Measurements from ENCODE around the gene PSMC3IP.
A peak's percentile ranks its signal among the peaks of the same experiment; 100 is the strongest.
"Not testable (repeated sequence)": the region's sequence is repeated elsewhere in the genome, so short reads cannot be mapped to it uniquely, and the experiment has no call there.

PSMC3IP gene

DNA sequence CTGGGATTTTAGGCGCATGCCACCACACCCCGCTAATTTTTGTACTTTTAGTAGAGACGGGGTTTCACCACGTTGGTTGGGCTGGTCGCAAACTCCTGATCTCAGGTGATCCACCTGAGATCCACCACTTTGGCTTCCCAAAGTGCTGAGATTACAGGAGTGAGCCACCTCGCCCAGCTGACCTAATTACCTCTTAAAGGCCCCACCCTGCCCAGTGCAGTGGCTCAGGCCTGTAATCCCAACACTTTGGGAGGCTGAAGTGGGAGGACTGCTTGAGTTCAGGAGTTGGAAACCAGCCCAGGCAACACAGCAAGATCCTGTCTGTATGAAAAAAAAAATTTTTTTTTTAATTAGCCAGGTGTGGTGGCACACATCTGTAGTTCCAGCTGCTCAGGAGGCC is 18.5 kb downstream of the PSMC3IP start:
- no peak for DNase-seq

DNA sequence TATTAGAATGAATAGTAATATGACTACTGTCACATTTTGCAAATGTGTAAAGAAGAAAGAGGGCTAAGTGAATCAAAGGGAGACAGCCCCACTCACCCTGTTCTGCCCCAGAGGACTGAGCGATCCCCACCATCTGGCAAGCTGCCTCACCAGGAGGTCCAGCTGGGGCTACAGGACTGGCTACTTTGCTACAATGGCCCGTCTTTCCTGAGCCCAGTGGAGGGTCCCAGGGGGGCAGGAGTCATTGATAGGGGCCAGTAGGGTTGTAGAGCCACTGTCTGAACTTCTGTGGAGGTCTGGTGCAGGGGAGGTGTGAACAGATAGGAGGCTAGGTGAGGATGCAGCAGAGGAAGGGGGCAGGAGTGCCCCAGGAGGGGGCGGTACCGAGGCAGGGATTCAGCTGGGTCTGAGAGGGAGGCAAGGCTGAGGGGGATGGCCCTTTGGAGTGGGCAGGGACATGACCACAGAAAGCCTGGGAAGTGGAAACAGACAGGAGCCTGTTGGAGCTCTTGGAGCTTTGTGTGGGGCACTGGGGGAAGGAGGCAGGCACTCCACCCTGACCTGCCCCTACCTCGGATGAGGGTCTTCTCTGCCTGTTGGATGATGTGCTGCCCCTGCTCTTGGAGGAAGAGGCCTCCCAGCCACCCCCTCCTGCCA is 21.4 kb downstream of the PSMC3IP start:
- not testable (repeated sequence) for DNase-seq

DNA sequence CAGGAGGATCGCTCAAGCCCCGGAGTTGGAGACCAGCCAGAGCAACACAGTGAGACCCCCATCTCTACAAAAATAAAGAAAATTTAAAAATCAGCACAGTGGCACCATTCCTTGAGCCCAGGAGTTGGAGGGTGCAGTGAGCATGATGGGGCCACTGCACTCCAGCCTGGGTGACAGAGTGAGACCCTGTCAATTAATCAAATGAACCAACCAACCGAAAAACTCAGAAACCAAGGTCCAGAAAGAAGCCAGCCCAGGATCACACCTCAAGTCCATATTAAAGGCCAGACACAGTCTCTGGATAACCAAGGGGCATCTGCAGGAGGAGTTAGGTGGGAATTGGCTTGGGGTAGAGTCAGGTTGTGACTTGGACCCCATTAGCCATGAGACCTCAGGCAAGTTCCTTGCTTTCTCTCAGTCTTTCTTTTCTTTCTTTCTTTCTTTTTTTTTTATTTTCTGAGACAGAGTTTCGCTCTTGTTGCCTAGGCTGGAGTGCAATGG is 22.4 kb downstream of the PSMC3IP start:
- DNase-seq: no peak

DNA sequence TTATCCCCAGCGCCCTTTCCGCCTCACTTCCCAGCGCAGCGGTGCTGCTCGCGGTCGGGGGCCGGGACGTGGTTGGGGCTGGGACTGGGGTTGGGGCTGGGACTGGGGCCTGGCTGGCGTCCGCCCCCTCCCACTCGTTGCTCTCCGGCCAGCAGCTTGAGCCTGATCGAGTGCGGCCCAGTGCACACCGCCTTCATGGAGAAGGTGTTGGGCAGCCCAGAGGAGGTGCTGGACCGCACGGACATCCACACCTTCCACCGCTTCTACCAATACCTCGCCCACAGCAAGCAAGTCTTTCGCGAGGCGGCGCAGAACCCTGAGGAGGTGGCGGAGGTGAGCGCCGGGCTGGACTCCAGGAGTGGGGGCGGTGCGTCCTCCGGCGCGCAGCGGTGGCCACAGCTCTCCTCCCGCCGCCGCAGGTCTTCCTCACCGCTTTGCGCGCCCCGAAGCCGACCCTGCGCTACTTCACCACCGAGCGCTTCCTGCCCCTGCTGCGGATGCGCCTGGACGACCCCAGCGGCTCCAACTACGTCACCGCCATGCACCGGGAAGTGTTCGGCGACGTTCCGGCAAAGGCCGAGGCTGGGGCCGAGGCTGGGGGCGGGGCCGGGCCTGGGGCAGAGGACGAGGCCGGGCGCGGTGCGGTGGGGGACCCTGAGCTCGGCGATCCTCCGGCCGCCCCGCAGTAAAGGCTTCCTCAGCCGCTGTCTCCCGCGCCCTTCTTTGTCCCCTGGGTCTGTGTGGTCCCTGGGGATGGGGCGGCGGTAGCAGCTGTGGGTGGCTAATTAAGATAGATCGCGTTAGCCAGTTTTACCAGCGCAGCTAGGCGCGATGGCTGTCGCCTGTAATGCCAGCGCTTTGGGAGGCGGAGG is 23.0 kb downstream of the PSMC3IP start:
- DNase-seq: peak; percentile 67

DNA sequence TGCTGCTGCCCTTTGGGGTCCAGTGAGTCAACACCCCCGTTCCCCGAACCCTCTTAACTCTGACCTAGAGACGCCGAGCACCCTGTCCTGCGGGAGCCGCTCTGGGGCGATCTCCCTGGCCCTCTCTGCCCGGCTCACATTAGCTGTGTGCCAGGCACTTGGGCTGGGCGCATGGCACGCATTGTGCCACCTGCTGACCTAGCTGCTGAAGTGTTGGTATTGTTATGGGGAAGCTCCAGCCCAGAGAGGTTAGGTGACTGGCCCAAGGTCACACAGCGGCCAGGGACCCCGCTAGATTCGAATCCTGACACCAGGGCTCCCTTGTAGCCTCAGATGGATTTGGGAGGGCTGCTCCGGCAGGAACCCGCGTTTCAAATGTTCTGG is 23.7 kb downstream of the PSMC3IP start:
- DNase-seq: no peak

DNA sequence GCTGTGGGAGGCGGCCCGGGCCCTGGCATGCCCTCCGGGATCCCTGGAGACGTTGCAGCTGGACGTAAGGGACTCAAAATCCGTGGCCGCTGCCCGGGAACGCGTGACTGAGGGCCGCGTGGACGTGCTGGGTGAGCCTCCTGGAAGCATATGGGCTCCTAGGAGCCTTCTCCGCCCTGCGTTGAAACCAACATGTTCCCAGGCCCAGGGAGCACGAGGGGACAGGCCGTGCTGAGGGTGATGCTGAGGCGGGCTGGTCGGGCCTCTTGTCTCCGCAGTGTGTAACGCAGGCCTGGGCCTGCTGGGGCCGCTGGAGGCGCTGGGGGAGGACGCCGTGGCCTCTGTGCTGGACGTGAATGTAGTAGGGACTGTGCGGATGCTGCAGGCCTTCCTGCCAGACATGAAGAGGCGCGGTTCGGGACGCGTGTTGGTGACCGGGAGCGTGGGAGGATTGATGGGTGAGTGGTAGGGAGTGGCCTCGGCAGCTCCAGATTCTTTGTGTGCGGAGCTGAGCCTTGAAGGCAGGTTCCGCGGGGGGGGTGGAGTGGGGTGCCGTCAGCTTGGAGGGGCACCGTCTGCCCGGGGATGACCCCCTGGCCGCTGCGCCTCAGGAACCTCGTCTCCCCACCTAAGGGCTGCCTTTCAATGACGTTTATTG is 24.2 kb downstream of the PSMC3IP start:
- DNase-seq: no peak

DNA sequence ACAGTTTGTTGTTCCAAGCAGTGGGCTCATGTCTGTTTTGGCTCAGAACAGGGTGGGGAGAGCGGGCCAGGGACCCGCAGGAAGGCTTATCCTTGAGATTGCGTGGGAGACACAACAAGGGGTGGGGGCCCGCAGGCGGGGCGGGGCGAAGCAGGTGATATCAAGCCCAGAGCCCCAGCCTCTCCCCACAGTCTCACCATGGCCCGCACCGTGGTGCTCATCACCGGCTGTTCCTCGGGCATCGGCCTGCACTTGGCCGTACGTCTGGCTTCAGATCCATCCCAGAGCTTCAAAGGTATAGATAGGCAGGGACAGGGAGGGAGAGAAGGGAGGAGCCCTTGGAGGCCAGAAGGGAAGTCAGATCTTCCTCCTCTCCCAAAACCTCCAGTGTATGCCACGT is 24.8 kb downstream of the PSMC3IP start, which contains the start of gene HSD17B1:
Gene HSD17B1 (plus strand): TSS at position 188 of the 400 bp plus-strand sequence. CDS start 11 bp downstream, at position 199.
- DNase-seq: not testable (repeated sequence)

DNA sequence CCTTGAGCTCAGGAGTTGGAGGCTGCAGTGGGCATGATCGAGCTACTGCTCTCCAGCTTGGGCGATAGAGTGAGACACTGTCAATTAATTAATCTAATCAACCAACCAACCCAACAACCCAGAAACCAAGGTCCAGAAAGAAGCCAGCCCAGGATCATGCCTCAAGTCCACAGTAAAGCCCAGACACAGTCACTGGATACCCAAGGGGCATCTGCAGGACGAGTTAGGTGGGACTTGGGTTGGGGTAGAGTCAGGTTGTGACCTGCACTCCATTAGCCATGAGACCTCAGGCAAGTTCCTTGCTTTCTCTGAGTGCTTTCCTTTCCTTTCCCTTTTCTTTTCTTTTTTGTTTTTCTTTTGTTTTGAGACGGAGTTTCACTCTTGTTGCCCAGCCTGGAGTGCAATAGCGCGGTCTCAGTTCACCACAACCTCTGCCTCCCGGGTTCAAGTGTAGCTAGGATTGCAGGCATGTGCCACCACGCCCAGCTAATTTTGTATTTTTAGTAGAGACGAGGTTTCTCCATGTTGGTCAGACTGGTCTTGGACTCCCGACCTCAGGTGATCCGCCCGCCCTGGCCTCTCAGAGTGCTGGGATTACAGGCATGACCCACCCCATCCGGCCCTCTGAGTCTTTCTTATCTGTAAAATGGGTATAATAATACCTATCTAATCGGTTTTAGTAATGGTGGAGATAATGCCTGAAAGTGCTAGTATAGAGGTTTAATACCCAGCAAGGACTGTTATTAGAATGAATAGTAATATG is 28.4 kb downstream of the PSMC3IP start:
- DNase-seq: no peak

DNA sequence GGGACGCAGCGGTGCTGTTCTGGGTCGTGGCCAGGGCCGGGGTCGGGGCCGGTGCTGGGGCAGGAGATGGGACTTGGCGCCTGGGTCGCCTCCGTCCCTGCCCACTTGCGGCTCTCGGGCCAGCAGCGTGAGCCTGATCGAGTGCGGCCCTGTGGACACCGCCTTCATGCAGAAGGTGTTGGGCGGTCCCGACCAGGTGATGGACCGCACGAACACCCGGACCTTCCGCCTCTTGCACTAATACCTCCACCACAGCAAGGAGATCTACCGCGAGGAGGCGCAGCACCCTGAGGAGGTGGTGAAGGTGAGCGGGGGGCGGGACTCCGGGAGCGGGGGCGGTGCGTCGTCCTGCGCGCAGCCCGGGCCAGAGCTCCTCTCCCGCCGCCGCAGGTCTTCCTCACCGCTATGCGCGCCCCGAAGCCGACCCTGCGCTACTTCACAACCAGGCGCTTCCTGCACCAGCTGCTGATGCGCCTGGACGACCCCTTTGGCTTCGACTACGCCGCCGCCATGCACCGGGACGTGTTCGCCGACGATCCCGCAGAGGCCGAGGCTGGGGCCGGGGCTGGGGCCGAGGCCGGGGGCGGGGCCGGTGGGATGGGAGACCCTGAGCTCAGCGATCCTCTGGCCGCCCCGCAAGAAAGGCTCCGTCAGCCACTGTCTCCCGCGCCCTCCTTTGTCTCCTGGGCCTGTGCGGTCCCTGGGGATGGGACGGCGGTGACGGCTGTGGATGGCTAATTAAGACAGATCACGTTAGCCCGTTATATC is 29.3 kb downstream of the PSMC3IP start:
- DNase-seq: no peak

DNA sequence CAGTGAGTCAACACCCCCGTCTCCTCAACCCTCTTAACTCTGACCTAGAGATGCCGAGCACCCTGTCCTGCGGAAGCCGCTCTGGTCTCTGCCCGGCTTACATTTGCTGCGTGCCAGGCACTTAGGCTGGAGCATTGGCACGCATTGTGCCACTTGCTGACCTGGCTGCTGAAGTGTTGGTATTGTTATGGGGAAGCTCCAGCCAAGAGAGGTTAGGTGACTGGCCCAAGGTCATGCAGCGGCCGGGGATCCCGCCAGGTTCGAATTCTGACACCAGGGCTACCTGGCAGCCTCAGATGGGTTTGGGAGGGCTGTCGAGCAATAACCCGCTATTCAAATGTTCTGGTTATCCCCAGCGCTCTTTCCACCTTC is 29.8 kb downstream of the PSMC3IP start:
- no peak for DNase-seq

DNA sequence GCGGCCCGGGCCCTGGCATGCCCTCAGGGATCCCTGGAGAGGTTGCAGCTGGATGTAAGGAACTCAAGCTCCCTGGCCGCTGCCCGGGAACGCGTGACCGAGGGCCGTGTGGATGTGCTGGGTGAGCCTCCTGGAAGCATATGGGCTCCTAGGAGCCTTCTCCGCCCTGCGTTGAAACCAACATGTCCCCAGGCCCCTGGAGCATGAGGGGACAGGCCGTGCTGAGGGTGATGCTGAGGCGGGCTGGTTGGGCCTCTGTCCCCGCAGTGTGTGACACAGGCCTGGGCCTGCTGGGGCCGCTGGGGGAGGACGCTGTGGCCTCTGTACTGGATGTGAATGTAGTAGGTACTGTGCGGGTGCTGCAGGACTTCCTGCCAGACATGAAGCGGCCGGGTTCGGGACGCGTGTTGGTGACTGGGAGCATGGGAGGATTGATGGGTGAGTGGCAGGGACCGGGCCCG is 30.5 kb downstream of the PSMC3IP start:
- DNase-seq: no peak

DNA sequence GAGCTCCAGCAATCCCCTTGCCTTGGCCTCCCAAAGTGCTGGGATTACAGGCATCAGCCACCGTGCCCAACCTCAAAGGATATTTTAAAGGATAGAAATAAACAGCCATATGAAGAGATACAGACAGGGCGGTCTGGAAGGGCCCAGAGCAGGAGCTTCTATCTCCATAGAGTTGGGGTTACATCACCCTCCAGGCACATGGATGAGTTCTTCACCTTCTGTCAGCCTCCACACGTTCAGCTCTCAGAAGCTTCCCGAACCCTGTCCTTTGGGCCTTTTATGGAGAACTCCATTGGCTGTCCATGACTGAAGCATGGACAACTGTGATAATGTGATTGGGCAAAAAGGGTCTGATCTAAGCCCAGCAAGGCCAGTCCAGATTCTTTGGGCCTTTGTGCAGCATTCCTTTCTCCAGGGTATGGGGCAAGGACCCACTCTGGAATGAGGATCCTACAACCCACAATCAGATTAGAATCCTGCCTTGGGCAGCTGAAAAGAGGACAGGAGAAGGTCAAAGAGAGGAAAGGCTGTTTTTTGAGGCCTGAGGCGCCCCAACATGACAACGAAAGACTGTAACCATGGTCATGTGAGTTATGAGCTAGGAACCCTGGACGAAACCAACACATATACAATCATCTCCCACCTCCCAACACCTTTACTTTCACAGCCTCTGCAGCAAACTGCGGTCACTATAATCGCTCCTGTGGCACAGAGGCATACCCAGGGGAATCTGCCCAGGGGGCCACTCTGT is 31.6 kb downstream of the PSMC3IP start:
- DNase-seq: not testable (repeated sequence)

DNA sequence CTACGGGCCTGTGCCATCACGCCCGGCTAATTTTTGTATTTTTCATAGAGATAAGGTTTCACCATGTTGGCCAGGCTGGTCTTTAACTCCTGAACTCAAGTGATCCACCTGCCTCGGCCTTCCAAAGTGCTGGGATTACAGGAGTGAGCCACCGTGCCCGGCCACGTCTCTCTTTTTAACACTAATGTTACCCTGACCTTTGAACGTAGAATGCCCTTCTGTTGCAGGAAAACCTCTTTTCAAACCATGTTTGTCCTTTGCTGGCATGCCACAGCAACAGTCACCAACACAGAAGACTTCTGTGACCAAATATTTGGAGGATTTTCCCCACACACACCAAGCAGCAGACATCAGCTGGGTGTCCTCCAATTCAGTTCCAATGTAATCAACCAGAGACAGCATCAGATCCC is 32.6 kb downstream of the PSMC3IP start:
- DNase-seq: no peak

DNA sequence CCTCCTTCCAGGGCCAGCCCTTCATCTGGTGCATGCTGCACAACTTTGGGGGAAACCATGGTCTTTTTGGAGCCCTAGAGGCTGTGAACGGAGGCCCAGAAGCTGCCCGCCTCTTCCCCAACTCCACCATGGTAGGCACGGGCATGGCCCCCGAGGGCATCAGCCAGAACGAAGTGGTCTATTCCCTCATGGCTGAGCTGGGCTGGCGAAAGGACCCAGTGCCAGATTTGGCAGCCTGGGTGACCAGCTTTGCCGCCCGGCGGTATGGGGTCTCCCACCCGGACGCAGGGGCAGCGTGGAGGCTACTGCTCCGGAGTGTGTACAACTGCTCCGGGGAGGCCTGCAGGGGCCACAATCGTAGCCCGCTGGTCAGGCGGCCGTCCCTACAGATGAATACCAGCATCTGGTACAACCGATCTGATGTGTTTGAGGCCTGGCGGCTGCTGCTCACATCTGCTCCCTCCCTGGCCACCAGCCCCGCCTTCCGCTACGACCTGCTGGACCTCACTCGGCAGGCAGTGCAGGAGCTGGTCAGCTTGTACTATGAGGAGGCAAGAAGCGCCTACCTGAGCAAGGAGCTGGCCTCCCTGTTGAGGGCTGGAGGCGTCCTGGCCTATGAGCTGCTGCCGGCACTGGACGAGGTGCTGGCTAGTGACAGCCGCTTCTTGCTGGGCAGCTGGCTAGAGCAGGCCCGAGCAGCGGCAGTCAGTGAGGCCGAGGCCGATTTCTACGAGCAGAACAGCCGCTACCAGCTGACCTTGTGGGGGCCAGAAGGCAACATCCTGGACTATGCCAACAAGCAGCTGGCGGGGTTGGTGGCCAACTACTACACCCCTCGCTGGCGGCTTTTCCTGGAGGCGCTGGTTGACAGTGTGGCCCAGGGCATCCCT is 34.1 kb downstream of the PSMC3IP start:
- no peak for DNase-seq

DNA sequence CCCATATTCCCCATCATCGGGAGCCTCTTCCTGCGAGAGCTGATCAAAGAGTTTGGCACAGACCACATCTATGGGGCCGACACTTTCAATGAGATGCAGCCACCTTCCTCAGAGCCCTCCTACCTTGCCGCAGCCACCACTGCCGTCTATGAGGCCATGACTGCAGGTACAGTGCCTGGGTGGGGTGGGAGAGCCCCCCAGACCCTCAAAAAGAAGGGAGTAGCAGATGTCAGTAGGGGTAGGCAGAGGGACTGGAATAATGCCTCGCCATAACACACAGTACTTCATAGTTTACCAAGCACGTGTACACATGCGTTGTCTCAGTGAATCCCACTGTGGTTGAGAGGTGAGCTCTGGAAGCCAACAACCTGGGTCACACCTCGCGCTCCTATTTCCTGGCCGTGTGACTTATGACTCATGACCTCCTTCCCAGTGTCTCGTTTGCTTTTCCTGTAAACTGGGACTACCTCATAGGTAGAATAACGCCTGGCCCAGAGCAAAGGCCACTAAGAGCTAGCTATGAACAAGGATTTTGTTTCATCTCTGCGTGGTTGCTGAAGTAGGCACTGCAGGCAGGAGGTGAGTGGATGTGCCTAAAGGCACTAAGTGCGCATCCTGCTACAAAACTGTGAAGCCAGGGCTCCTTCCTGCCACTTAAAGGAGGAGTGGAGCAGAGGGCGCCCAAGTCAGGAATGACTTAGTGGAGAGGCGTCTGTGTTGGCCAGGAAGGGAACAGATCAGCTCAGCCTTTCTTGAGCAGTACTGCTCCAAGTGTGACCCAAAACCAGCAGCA is 36.3 kb downstream of the PSMC3IP start:
- no peak for DNase-seq

DNA sequence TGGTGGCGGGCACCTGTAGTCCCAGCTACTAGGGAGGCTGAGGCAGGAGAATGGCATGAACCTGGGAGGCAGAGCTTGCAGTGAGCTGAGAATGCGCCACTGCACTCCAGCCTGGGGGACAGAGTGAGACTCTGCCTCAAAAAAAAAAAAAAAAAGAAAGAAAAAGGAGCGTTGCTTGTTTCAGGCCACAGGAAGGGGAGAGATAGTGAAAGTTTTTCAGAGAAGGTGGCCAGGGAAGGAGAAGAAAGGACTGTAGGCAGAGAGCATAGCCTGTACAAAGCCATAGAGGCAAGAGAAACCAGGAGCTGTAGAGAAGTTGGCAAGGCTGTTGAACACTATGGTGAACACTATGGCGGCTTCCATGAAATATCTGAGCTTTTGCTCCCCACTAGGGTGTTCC is 37.0 kb downstream of the PSMC3IP start:
- DNase-seq: not testable (repeated sequence)

DNA sequence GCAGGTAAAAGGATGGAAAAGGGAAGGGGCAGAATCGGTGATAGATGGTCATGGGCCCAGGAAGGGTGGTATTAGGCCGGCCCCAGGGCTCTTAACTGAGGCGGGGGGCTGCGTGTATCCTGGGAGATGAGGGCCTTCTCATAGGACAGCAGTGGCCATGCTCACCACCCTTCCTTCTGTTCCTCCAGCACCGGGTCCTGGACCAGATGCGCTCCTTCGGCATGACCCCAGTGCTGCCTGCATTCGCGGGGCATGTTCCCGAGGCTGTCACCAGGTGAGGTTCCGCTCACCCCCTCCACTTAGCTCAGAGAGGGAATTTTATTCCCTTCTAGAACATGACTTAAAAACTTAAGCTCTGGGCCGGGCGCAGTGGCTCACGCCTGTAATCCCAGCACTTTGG is 39.0 kb downstream of the PSMC3IP start:
- DNase-seq: no peak

DNA sequence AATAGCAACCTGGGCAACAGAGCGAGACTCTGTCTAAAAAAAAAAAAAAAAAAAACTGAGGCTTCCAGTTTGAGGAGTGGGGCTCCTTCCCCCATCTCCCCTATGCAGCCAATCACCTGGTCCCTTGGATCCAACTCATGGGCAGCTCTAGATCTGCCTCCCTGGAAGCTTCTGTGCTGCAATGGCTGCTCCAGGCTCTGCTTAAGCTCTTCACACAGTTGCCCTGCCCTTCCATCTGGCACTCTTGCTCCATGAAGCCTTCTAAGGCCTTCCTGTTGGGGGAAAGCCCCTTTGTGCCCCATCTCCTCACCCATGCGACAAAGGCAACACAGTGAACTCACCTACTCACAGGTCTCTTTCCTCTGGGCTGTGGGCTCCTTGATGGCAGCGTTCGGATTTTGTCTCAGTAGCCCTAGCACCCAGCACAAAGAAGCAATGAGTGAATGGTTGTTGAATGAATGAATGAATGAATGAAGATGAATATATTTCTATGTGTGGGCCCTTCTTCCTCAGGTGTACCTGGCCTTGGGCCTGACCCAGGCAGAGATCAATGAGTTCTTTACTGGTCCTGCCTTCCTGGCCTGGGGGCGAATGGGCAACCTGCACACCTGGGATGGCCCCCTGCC is 39.6 kb downstream of the PSMC3IP start:
- no peak for DNase-seq
